WTC11 (cell line): ENCODE measurements around the gene SSTR5.

ENCODE experiments used
- ATF1 ChIP-seq: sonication (generic); formaldehyde crosslinking; IDR thresholded peaks from 2 replicates; pipeline ENCODE4 v1.8.1; 2023; ENCODE audit warnings: mild to moderate bottlenecking, moderate library complexity, missing genetic modification reagents
- ATF2 ChIP-seq: sonication (generic); formaldehyde crosslinking; IDR thresholded peaks from 2 replicates; pipeline ENCODE4 v1.8.1; 2022; ENCODE audit warnings: low read depth, missing genetic modification reagents, borderline replicate concordance
- CTCF ChIP-seq: fragments of 200-600 bp; IDR thresholded peaks from 2 replicates; pipeline ENCODE4 v1.8.0; 2022; ENCODE audit warnings: antibody characterized with exemption
- ELF4 ChIP-seq: sonication (generic); formaldehyde crosslinking; IDR thresholded peaks from 2 replicates; pipeline ENCODE4 v1.8.1; 2022; ENCODE audit warnings: low read depth, mild to moderate bottlenecking, moderate library complexity, missing genetic modification reagents
- ESRRA ChIP-seq: sonication (generic); formaldehyde crosslinking; IDR thresholded peaks from 2 replicates; pipeline ENCODE4 v1.8.1; 2022; ENCODE audit warnings: mild to moderate bottlenecking, missing genetic modification reagents, borderline replicate concordance
- ETV6 ChIP-seq: sonication (generic); formaldehyde crosslinking; IDR thresholded peaks from 2 replicates; pipeline ENCODE4 v1.8.1; 2022; ENCODE audit warnings: mild to moderate bottlenecking, missing genetic modification reagents
- FOXP1 ChIP-seq: sonication (generic); formaldehyde crosslinking; IDR thresholded peaks from 2 replicates; pipeline ENCODE4 v1.8.0; 2022; ENCODE audit warnings: missing genetic modification reagents, mild to moderate bottlenecking, moderate library complexity, borderline replicate concordance
- IRF2 ChIP-seq: sonication (generic); formaldehyde crosslinking; IDR thresholded peaks from 2 replicates; pipeline ENCODE4 v1.8.0; 2022; ENCODE audit warnings: low read depth, missing genetic modification reagents, borderline replicate concordance
- MAX ChIP-seq: sonication (generic); formaldehyde crosslinking; IDR thresholded peaks from 2 replicates; pipeline ENCODE4 v1.8.0; 2022; ENCODE audit warnings: mild to moderate bottlenecking, missing genetic modification reagents
- MLX ChIP-seq: sonication (generic); formaldehyde crosslinking; IDR thresholded peaks from 2 replicates; pipeline ENCODE4 v1.8.1; 2023; ENCODE audit warnings: mild to moderate bottlenecking, missing genetic modification reagents, moderate library complexity
- PRDM15 ChIP-seq: sonication (generic); formaldehyde crosslinking; IDR thresholded peaks from 2 replicates; pipeline ENCODE4 v1.8.0; 2022; ENCODE audit warnings: missing genetic modification reagents
- SP1 ChIP-seq: sonication (generic); formaldehyde crosslinking; conservative IDR thresholded peaks from 2 replicates; pipeline ENCODE4 v1.8.1; 2022; ENCODE audit warnings: missing genetic modification reagents
- ZNF416 ChIP-seq: fragments of 250-450 bp; sonication (Bioruptor Pico); IDR thresholded peaks from 2 replicates; pipeline ENCODE4 v1.9.0; 2021; ENCODE audit warnings: mild to moderate bottlenecking, inconsistent platforms

- TF ChIP-seq MAX (CRISPR knock-in tag) = no peak
- TF ChIP-seq CTCF = peak; percentile 73
- no peak for TF ChIP-seq PRDM15 (CRISPR knock-in tag)
- TF ChIP-seq ATF2 = no peak
- TF ChIP-seq FOXP1 = no peak
- no peak for TF ChIP-seq ETV6
- TF ChIP-seq ATF1 (CRISPR knock-in tag) = no peak
- TF ChIP-seq IRF2 (CRISPR knock-in tag) = no peak
- TF ChIP-seq SP1 (CRISPR knock-in tag) = no peak
- no peak for TF ChIP-seq MLX (CRISPR knock-in tag)
- TF ChIP-seq ELF4 (CRISPR knock-in tag) = no peak
- no peak for TF ChIP-seq ZNF416 (CRISPR knock-in tag)
- no peak for TF ChIP-seq ESRRA
These were observed 17.6 kb upstream of the SSTR5 start for GRCh38 chr16:1054660-1055556.
